NCI-H2171 (cell line): ENCODE measurements around the gene ECPAS.
"Not testable (repeated sequence)": the region's sequence is repeated elsewhere in the genome, so short reads cannot be mapped to it uniquely, and the experiment has no call there.

Source experiments
- DNase-seq: peaks from one replicate; lab custom pipeline; 2025; lab: John Stamatoyannopoulos, UW

ECPAS gene

DNA sequence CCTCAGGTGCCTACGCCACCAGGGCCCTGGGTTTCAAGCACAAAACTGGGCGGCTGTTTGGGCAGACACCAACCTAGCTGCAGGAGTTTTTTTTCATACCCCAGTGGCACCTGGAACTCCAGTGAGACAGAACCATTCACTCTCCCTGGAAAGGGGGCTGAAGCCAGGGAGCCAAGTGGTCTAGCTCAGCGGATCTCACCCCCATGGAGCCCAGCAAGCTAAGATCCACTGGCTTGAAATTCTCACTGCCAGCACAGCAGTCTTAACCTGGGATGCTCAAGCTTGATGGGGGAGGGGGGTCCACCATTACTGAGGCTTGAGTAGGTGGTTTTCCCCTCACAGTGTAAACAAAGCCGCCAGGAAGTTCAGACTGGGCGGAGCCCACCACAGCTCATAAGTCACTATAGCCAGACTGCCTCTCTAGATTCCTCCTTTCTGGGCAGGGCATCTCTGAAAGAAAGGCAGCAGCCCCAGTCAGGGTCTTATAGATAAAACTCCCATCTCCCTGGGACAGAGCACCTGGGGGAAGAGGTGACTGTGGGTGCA is 149.8 kb downstream of the ECPAS start:
- not testable (repeated sequence) for DNase-seq

DNA sequence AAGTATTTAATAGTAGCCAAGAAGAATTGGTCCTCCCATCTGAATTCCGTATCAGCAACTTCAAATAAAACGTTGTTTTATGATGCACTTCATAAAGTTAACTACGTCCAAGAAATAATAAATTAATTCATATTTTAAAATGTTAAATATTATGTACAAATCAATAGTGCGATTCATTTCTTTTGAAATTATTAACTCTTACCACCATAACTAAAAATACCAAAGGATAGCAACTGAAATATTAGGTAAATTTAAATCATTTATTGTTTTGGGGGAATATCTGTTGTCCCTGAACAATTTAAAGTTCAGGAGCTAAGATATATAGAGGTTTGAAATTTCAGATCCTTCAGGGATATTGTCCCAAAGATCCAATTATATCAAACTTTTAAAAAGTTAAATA is 154.1 kb downstream of the ECPAS start, which contains the start of gene OR2K2:
OR2K2 (minus strand) TSS at position 101 of the 400 bp plus-strand sequence. CDS start 1,791 bp downstream, outside the sequence.
- no peak for DNase-seq

DNA sequence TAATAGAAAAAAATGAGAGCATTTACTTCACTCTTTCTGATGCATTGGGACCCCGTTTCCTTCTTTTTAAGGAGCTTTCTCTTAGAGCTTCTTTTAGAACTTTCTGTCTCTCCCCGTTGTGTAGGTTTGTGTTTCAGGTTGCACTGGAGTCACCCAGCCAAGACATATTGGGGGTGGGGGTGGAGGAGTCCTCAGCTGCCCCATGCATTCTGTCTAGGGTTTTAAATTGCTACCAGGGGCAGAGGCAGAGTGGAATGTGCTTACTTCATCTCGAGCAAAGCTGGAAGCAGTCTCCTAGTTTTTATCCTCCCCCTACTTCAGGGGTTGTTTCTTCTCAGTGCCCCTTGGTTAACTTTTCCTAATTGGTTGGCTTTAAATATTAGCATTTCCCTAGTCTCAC is 163.6 kb downstream of the ECPAS start:
- DNase-seq = no peak

DNA sequence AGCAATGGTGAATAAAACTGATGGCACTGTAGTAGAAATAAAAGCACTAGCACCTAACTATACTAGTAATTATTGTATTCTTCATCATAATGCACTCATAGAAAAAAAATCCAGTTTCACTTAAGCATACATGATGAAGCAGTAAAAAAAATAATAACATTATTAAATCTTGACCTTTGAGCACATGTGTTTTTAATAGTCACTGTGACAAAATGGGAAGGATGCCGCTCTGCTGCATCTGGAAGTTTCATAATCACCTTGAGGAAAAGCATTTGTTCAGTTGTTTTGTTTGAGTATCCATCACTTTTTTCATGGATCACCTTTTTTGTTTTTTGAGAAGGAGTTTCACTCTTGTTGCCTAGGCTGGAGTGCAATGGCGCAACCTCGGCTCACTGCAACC is 167.4 kb downstream of the ECPAS start:
- no peak for DNase-seq
